GM18498 (cell line): ENCODE measurements around the gene ATP6V1G2.
A peak's percentile ranks its signal among the peaks of the same experiment; 100 is the strongest.
"Not testable (repeated sequence)": the region's sequence is repeated elsewhere in the genome, so short reads cannot be mapped to it uniquely, and the experiment has no call there.

ENCODE experiments used
- ATAC-seq: cut with Tn5 transposase; IDR thresholded peaks from one replicate; pipeline ENCODE4 v1.9.1; 2021; ENCODE audit warnings: mild to moderate bottlenecking, moderate library complexity; ENCODE audit not compliant: unreplicated experiment

Gene ATP6V1G2

GRCh38 chr6:31529329-31530150 is 16.9 kb downstream of the ATP6V1G2 start:
- no peak for ATAC-seq

- ATAC-seq = no peak
Measured at GRCh38 chr6:31528821-31529328, 17.5 kb downstream of the ATP6V1G2 start, which contains the start of gene MCCD1. TSS of gene MCCD1 (plus strand) at chr6:31528962. CDS start at chr6:31529015, 53 bp downstream.

GRCh38 chr6:31528307-31528777 is 18.1 kb downstream of the ATP6V1G2 start:
- no peak for ATAC-seq

GRCh38 chr6:31525932-31526591 is 20.3 kb downstream of the ATP6V1G2 start:
- ATAC-seq = no peak

GRCh38 chr6:31525553-31525931 is 20.9 kb downstream of the ATP6V1G2 start:
- ATAC-seq = no peak

GRCh38 chr6:31521835-31522234 is 24.6 kb downstream of the ATP6V1G2 start:
- no peak for ATAC-seq

- no peak for ATAC-seq
Measured at GRCh38 chr6:31513456-31514165, 32.8 kb downstream of the ATP6V1G2 start.

GRCh38 chr6:31510007-31510406 is 36.4 kb downstream of the ATP6V1G2 start:
- ATAC-seq = no peak

GRCh38 chr6:31509036-31509435 is 37.4 kb downstream of the ATP6V1G2 start:
- ATAC-seq = not testable (repeated sequence)

- no peak for ATAC-seq
Measured at GRCh38 chr6:31502586-31502985, 43.8 kb downstream of the ATP6V1G2 start.

GRCh38 chr6:31499648-31500047 is 46.8 kb downstream of the ATP6V1G2 start:
- not testable (repeated sequence) for ATAC-seq

GRCh38 chr6:31498748-31499147 is 47.7 kb downstream of the ATP6V1G2 start:
- no peak for ATAC-seq

GRCh38 chr6:31497531-31498476 is 48.6 kb downstream of the ATP6V1G2 start, which contains the start of gene MICB:
TSS of gene MICB (plus strand) at chr6:31498145. CDS start at chr6:31498194, 49 bp downstream.
- peak; percentile 50 for ATAC-seq

- not testable (repeated sequence) for ATAC-seq
Measured at GRCh38 chr6:31496826-31497225, 49.6 kb downstream of the ATP6V1G2 start.

- ATAC-seq = no peak
Measured at GRCh38 chr6:31495580-31495979, 50.8 kb downstream of the ATP6V1G2 start.
